Measurements from ENCODE around the gene CHCHD10. TPM values are rescaled to one million over a fixed set of nuclear protein-coding genes. Genes with fewer than 3 reads are reported as not detected.

Gene CHCHD10
- total RNA-seq, 1 donor from 2014 or later = 87.2 TPM

- Mint-ChIP-seq H3K4me1 (ENCODE audit: unreplicated experiment) (peaks cover 24% of the 10 kb centered on the region), H3K4me3 (peak overlapping the region; percentile 70), H3K9me3 (no peaks in the 10 kb centered on the region), H3K36me3 (no peaks in the 10 kb centered on the region), H3K27me3 (peaks cover 6% of the 10 kb centered on the region), H3K27ac (peak overlapping the region; percentile 11)
- TF ChIP-seq CTCF (conservative IDR thresholded peaks at IDR 0.05) = no peak
- DNase-seq (ENCODE audit: extremely low spot score, unreplicated experiment) = no peak
Observed at GRCh38 chr22:23773483-23774113, 5.8 kb upstream of the CHCHD10 start.

GRCh38 chr22:23772649-23773473 is 5.1 kb upstream of the CHCHD10 start, which contains the start of gene MMP11:
MMP11 (plus strand) TSS chr22:23772849; CDS start chr22:23772871, 22 bp downstream.
- Mint-ChIP-seq H3K36me3 (no peaks in the 10 kb centered on the region), H3K9me3 (no peaks in the 10 kb centered on the region), H3K27ac (peak within 1 kb of the TSS; percentile 11), H3K4me3 (peak within 1 kb of the TSS; percentile 83), H3K4me1 (ENCODE audit: unreplicated experiment) (peaks cover 24% of the 10 kb centered on the region), H3K27me3 (peaks cover 6% of the 10 kb centered on the region)
- no peak for DNase-seq (ENCODE audit: extremely low spot score, unreplicated experiment)
- TF ChIP-seq CTCF (conservative IDR thresholded peaks at IDR 0.05) = no peak

GRCh38 chr22:23772315-23772648 is 4.5 kb upstream of the CHCHD10 start:
- Mint-ChIP-seq H3K27me3 (peaks cover 6% of the 10 kb centered on the region), H3K9me3 (no peaks in the 10 kb centered on the region), H3K27ac (no peak overlapping the region)

GRCh38 chr22:23769321-23769965 is 1.7 kb upstream of the CHCHD10 start:
- H3K36me3 Mint-ChIP-seq = no peaks in the 10 kb centered on the region

More at GRCh38 chr22:23772315-23772648, 4.5 kb upstream of the CHCHD10 start:
- TF ChIP-seq CTCF (conservative IDR thresholded peaks at IDR 0.05) = no peak
- H3K4me1 Mint-ChIP-seq (ENCODE audit: unreplicated experiment) = peaks cover 24% of the 10 kb centered on the region
- H3K36me3 Mint-ChIP-seq = no peaks in the 10 kb centered on the region
- peak overlapping the region; percentile 83 for H3K4me3 Mint-ChIP-seq
- no peak for DNase-seq (ENCODE audit: extremely low spot score, unreplicated experiment)

GRCh38 chr22:23767303-23767672 is 484 bp downstream of the CHCHD10 start:
- H3K36me3 Mint-ChIP-seq = no peaks in the 10 kb centered on the region
- no peak for TF ChIP-seq CTCF (conservative IDR thresholded peaks at IDR 0.05)
- no peaks in the 10 kb centered on the region for H3K9me3 Mint-ChIP-seq
- H3K27me3 Mint-ChIP-seq = no peaks in the 10 kb centered on the region
- no peak overlapping the region for H3K27ac Mint-ChIP-seq
- DNase-seq (ENCODE audit: extremely low spot score, unreplicated experiment) = no peak
- H3K4me1 Mint-ChIP-seq (ENCODE audit: unreplicated experiment) = peaks cover 7% of the 10 kb centered on the region
- peak overlapping the region; percentile 78 for H3K4me3 Mint-ChIP-seq

More at GRCh38 chr22:23769321-23769965, 1.7 kb upstream of the CHCHD10 start:
- H3K4me3 Mint-ChIP-seq = peak overlapping the region; percentile 14
- H3K9me3 Mint-ChIP-seq = no peaks in the 10 kb centered on the region
- peaks cover 6% of the 10 kb centered on the region for H3K27me3 Mint-ChIP-seq
- H3K4me1 Mint-ChIP-seq (ENCODE audit: unreplicated experiment) = peaks cover 14% of the 10 kb centered on the region
- no peak overlapping the region for H3K27ac Mint-ChIP-seq
- no peak for DNase-seq (ENCODE audit: extremely low spot score, unreplicated experiment)
- no peak for TF ChIP-seq CTCF (conservative IDR thresholded peaks at IDR 0.05)

Data from type B pancreatic cell (in vitro differentiated cells).